Astrocyte of the cerebellum (primary cell): ENCODE results near the gene CFAP161.

Experiments
- DNase-seq: peaks from one replicate; pipeline ENCODE4 v3.0.0-alpha.2; 2011; ENCODE audit warnings: low read depth
- H3K4me3 ChIP-seq: 2 replicates; pipeline ENCODE4 v1.5.1; 2011; ENCODE audit warnings: mild to moderate bottlenecking, low read depth, low read length, moderate library complexity
- CTCF ChIP-seq: IDR thresholded peaks from 2 replicates; pipeline ENCODE4 v1.5.1; 2012; ENCODE audit warnings: low read length, low read depth, moderate library complexity, mild to moderate bottlenecking; ENCODE audit errors: missing control alignments
- in situ Hi-C: cut with HindIII; loops from 2 replicates; pipeline ENCODE4 v1.10.0; 2017; ENCODE audit warnings: low sequenced_read_pairs

Gene CFAP161

GRCh38 chr15:81183439-81183775 lies 49.3 kb downstream of the CFAP161 start:
- no peak overlapping the region for H3K4me3 ChIP-seq
- TF ChIP-seq CTCF, result no peak
- DNase-seq, result no peak
- in situ Hi-C loops, result no loop called here

DNA sequence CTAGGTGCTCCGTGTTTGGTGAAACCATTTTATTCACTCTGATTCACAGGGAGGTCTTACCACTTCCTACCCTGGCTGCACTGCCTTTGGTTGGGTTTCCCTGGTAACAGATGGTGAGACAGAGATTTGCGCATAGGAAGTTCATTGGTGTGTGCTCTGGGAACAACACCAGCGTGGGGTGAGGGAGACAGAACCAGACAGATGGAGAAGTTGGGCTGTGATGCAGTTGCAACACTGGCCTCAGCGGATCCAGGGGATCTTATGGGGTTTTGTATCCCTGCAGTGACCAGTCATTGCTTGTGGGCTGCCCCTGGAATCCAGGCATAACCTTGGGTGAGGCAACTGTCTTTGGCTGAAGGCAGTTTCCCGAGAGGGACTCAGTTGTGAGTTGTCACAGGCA lies 50.1 kb downstream of the CFAP161 start:
- no peak for DNase-seq
- TF ChIP-seq CTCF, result no peak
- in situ Hi-C loops, result no loop called here
- H3K4me3 ChIP-seq, result no peak overlapping the region

DNA sequence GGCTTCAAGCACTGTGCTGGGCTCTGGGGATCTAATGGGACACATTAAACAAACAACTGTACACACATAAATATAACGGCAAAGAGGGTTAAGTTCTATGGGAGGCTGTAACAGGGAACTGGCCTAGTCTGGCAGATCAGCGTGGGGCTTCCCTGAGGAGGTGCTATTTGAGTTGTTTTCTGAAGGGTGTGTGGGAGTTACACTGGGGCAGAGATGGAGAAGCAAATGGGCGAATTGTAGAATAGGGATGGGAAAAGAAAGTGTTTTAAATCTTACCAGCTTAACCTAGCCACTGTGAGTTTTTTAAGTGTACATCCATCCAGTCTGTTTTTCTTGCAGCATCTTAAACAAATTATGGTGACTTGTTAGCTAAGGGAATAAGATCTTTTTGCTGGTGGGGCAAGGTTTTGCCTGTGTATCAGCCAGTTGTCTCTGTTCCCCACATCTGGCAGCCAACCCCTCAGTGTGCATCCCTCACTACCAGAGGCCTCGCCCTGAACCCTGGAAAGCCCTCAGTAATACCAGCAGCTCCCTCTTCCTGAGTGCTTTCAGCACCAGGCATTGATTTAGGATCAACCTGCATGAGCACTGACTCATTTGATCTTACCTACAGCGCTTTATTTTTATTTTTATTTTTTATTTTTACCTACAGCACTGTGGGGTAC lies 51.7 kb downstream of the CFAP161 start:
- H3K4me3 ChIP-seq, result no peak overlapping the region
- no peak for TF ChIP-seq CTCF
- in situ Hi-C loops, result no loop called here
- DNase-seq, result no peak

DNA sequence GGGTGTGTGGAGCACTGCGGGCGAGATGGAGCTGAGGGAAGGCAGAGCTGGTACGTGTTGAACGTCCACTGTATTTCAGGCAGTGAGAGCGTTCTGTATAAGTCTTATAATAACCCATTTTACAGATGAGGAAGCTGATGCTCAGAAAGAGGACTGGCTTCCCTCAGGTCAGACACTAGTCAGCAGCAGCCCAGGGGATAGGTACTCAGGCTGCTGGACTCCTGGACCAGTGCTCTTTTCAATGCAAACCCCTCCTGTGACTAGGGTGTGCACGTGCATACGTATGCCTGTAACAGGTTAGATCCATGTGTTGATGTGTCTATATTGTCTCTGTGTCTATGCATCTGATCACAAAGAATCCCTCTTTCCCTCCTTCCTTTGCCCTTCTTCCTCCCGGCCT lies 54.3 kb downstream of the CFAP161 start:
- no peak for TF ChIP-seq CTCF
- in situ Hi-C loops, result no loop called here
- DNase-seq, result no peak
- H3K4me3 ChIP-seq, result no peak overlapping the region

DNA sequence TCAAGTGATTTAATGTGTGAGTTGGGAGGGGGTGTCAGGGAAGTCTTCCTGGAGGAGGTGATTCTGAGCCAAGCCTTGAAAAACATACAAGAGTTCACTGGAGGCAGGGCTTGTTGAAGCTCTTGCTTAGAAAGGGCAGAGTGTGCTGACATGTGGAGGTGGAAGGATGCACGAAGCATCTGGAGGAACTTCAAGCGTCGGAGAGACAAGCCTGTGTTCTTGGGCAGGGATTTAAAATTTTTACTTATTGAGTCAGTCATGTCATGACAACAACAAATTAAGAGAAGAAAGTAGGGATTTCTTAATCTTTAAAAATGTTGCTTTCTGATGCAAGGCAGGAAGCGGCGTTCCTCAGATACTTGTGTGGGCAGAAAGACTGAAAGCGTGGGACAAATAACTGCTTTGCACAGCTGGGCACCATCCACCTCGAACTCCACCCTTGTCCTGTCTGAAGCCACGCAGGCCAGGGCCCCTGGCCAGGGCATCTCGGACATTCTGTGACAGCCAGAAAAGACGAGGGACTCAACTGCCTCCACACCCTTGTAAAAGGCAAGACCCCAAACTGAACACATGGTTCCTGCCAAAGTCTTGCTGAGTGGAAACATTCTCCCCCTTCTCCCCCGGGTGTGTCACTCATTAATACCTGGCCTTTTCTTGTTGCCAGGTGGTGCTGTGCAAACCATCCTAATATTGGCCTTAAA lies 55.7 kb downstream of the CFAP161 start:
- no peak for TF ChIP-seq CTCF
- no peak overlapping the region for H3K4me3 ChIP-seq
- in situ Hi-C loops, result no loop called here
- DNase-seq, result no peak

GRCh38 chr15:81190922-81191507 lies 56.9 kb downstream of the CFAP161 start:
- no peak for DNase-seq
- in situ Hi-C loops, result no loop called here
- H3K4me3 ChIP-seq, result no peak overlapping the region
- no peak for TF ChIP-seq CTCF
